Body of pancreas (tissue), 4 donors: ENCODE results near the gene GRK3.

Source experiments
- CTCF ChIP-seq, 7 experiments: fragments of 450-650 bp in 4 of 7; fragments of 200-600 bp in 3 of 7; sonication (generic) in 3 of 7; IDR thresholded peaks; one replicate each; pipeline ENCODE4 v1.5.1; 2016 to 2019; ENCODE audit warnings: antibody characterized with exemption in 7 of 7
- POLR2A ChIP-seq, 3 donors: fragments of 450-650 bp; IDR thresholded peaks; one replicate each; pipeline ENCODE4 v1.6.1; 2016; ENCODE audit warnings: antibody characterized with exemption in 3 of 3, mild to moderate bottlenecking in 2 of 3

- TF ChIP-seq CTCF (IDR thresholded peaks at IDR 0.05) (no peak), POLR2A (IDR thresholded peaks at IDR 0.05) (no peak)
These were observed 130.7 kb downstream of the GRK3 start for GRCh38 chr22:25695146-25695545.
